GM12801 (cell line): ENCODE measurements around the gene FOXP1.

Experiments used
- CTCF ChIP-seq: IDR thresholded peaks from one replicate; pipeline ENCODE4 v1.5.1; 2011; ENCODE audit warnings: control low read depth; ENCODE audit not compliant: insufficient read length; ENCODE audit errors: extremely low read depth

Gene FOXP1

GRCh38 chr3:71201939-71202338, 381.6 kb downstream of the FOXP1 start:
- TF ChIP-seq CTCF, result no peak

- TF ChIP-seq CTCF, result no peak
Observed at GRCh38 chr3:71197841-71198565, 385.5 kb downstream of the FOXP1 start.

- TF ChIP-seq CTCF, result no peak
Observed at GRCh38 chr3:71195492-71195891, 388.0 kb downstream of the FOXP1 start.

- TF ChIP-seq CTCF, result no peak
Observed at GRCh38 chr3:71194785-71195184, 388.7 kb downstream of the FOXP1 start.

GRCh38 chr3:71191031-71191482, 392.5 kb downstream of the FOXP1 start:
- TF ChIP-seq CTCF, result no peak

- TF ChIP-seq CTCF, result no peak
Observed at GRCh38 chr3:71189480-71189879, 394.0 kb downstream of the FOXP1 start.

GRCh38 chr3:71187715-71188114, 395.8 kb downstream of the FOXP1 start:
- TF ChIP-seq CTCF, result no peak
